ENCODE results near the gene MSH4.
"Not testable (repeated sequence)": the region's sequence is repeated elsewhere in the genome, so short reads cannot be mapped to it uniquely, and the experiment has no call there.

Gene MSH4

GRCh38 chr1:75792091-75792490, 4.6 kb upstream of the MSH4 start:
- no peak overlapping the region for H3K27ac ChIP-seq
- TF ChIP-seq ZFX (IDR thresholded peaks at IDR 0.05) (no peak), CTCF (conservative IDR thresholded peaks at IDR 0.05) (no peak)

DNA sequence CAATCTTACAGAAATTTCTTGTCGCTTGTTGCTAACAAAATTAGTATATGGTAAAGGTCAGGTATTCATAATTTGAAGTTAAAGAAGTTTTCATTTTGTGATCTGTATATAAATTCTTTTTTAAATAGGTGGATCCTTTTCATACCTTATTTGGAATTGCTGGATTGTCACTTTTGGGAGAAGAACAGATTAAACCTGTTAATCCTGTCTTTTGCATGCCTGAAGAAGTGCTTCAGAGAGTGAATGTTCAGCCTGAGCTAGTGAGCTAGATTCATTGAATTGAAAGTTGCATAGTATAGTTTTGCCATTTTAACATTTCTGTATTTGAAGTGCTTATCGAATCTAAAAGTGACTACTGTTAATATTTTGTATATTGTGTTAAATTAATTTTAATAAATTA, 2.3 kb upstream of the MSH4 start:
- no peak overlapping the region for H3K27ac ChIP-seq
- no peak for TF ChIP-seq ZFX (IDR thresholded peaks at IDR 0.05)

DNA sequence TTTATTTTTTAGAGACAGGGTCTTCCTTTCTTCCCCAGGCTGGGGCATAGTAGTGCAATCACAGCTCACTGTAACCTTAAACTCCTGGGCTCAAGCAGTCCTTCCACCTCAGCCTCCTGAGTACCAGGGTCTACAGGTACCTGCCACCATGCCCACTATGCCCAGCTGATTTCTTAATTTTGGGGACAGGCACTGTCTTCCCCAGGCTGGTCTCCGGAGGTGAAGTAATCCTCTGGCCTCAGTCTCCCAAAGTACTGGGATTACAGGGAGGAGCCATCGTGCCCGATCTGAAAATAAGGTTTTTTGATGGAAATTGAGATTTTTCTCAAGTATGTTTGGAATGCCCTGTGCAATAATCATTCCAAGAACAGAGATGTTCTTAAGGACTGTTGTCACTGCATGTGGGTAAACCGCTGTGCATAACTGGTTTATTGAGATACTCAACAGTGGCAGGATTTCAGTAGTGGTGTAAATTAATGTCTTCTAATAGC, 934 bp upstream of the MSH4 start:
- TF ChIP-seq ZFX (IDR thresholded peaks at IDR 0.05) (no peak), CTCF (conservative IDR thresholded peaks at IDR 0.05) (no peak)
- H3K27ac ChIP-seq, result no peak overlapping the region

DNA sequence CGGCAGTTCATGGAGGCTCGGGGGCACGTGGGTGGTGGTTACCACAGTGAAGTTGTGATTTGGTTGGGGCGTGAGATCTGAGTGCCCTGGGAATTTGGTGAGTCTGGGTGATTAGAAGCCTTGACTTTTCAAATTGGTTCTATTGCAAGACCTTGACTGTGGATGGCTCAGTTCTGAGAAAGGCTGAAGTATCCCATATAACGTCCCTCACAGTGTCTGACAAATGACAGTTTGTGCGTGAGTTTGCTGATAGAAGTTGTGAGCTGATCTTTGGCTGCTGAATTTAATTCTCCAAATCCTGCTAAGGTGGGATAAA, 549 bp downstream of the MSH4 start:
- no peak overlapping the region for H3K27ac ChIP-seq
- TF ChIP-seq CTCF (conservative IDR thresholded peaks at IDR 0.05), result no peak
- TF ChIP-seq ZFX (IDR thresholded peaks at IDR 0.05), result no peak

GRCh38 chr1:75797606-75798216, 1.0 kb downstream of the MSH4 start:
- TF ChIP-seq CTCF (conservative IDR thresholded peaks at IDR 0.05) (no peak), ZFX (IDR thresholded peaks at IDR 0.05) (no peak)
- no peak overlapping the region for H3K27ac ChIP-seq

DNA sequence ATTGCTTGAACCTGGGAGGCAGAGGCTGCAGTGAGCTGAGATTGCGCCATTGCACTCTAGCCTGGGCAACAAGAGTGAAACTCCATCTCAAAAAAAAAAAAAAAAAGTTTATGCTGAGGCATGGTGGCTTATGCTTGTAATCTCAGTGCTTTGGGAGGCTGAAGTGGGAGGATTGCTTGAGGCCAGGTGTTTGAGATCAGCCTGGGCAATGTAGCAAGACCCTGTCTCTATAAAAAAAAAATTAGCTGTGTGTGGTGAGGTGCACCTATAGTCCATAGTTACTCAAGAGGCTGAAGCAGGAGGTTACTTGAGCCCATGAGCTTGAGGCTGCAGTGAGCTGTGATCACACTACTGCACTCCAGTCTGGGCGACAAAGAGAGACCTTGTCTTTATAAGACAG, 4.8 kb downstream of the MSH4 start:
- not testable (repeated sequence) for H3K27ac ChIP-seq

- H3K27ac ChIP-seq, result no peak overlapping the region
- TF ChIP-seq ZFX (IDR thresholded peaks at IDR 0.05) (no peak), CTCF (conservative IDR thresholded peaks at IDR 0.05) (no peak)
Observed at GRCh38 chr1:75808921-75809320, 12.2 kb downstream of the MSH4 start.

- not testable (repeated sequence) for H3K27ac ChIP-seq
Observed at GRCh38 chr1:75810113-75810512, 13.4 kb downstream of the MSH4 start.

- H3K27ac ChIP-seq, result peak overlapping the region; percentile 44
- TF ChIP-seq CTCF (conservative IDR thresholded peaks at IDR 0.05) (no peak), ZFX (IDR thresholded peaks at IDR 0.05) (no peak)
Observed at GRCh38 chr1:75811211-75811981, 14.7 kb downstream of the MSH4 start.

Data from C4-2B (cell line).